Motor neuron (in vitro differentiated cells): ENCODE data around the gene CTAG1A. TPM values are rescaled to one million over a fixed set of nuclear protein-coding genes. Genes with fewer than 3 reads are reported as not detected.

Experiments used
- ATAC-seq, 8 experiments: fragments of 200-7000 bp; cut with Tn5 transposase; replicated peaks in 6 of 8; 2 replicates each; pipeline ENCODE4 v1.8.0; 2021; ENCODE audit warnings: mild to moderate bottlenecking in 8 of 8, moderate library complexity in 8 of 8
- H3K27ac ChIP-seq, 2 donors: fragments of 250-450 bp; sonication (Bioruptor Pico); 2 replicates each; pipeline ENCODE4 v1.9.0; 2021; ENCODE audit warnings: antibody characterized with exemption in 2 of 2, mild to moderate bottlenecking in 2 of 2, moderate library complexity in 1 of 2
- H3K4me1 ChIP-seq, 2 donors: fragments of 250-450 bp; sonication (Bioruptor Pico); replicated peaks in 1 of 2; 2 replicates each; pipeline ENCODE4 v1.6.1; 2021; ENCODE audit warnings: antibody characterized with exemption in 2 of 2, mild to moderate bottlenecking in 2 of 2, moderate library complexity in 1 of 2
- H3K4me3 ChIP-seq, 5 donors: fragments of 250-450 bp; sonication (Bioruptor Pico); 2 replicates each; pipeline ENCODE4 v1.9.0; 2021; ENCODE audit warnings: antibody characterized with exemption in 5 of 5, mild to moderate bottlenecking in 5 of 5, moderate library complexity in 4 of 5
- WGBS, 10 experiments: fragments of 450-650 bp; shearing (Covaris generic); methylation state at CpG; one replicate each; pipeline ENCODE4 v1.0.0; 2022; 5-methylcytosine and 5-hydroxymethylcytosine counted together
- in situ Hi-C, 9 experiments: fragments of 400-800 bp; cut with MboI; loops; one replicate each; pipeline ENCODE4 v1.15.0; 2021; ENCODE audit warnings: low sequenced_read_pairs in 9 of 9, low pct_unique_long_range_greater_than_20kb in 2 of 9; ENCODE audit not compliant: unreplicated experiment in 9 of 9
- total RNA-seq, 8 experiments: library from RNA; unstranded; fragments of 300-600 nt; gene quantifications; 2 replicates each; pipeline versions ENCODE4 v1.2.3 to v1.2.4, GENCODE V29; 2022

CTAG1A gene
- total RNA-seq, 8 experiments from 2014 or later: not detected

- no peak for ATAC-seq
- in situ Hi-C loops: no loop called here
- H3K4me1 ChIP-seq: no peaks in the 10 kb centered on the region
- H3K4me3 ChIP-seq: no peak overlapping the region
- H3K27ac ChIP-seq: no peak overlapping the region
- 30% methylated on average over 3 of the region's 4 CpGs; no CpG with 5 or more reads in 9 of the 10 experiments for WGBS, 10 experiments
Observed at GRCh38 chrX:154594491-154594890, 9.6 kb downstream of the CTAG1A start.

GRCh38 chrX:154595559-154596249 is 10.8 kb downstream of the CTAG1A start:
- no peak overlapping the region for H3K27ac ChIP-seq
- in situ Hi-C loops: no loop called here
- peak in 3 of 8 experiments; percentile 19 to 41 (median 33) for ATAC-seq
- no peaks in the 10 kb centered on the region for H3K4me1 ChIP-seq
- no peak overlapping the region for H3K4me3 ChIP-seq
- WGBS, 10 experiments: 0 to 80% (median 31%) methylated on average over 1 to 2 of the region's 2 CpGs; no CpG with 5 or more reads in 6 of the 10 experiments

DNA sequence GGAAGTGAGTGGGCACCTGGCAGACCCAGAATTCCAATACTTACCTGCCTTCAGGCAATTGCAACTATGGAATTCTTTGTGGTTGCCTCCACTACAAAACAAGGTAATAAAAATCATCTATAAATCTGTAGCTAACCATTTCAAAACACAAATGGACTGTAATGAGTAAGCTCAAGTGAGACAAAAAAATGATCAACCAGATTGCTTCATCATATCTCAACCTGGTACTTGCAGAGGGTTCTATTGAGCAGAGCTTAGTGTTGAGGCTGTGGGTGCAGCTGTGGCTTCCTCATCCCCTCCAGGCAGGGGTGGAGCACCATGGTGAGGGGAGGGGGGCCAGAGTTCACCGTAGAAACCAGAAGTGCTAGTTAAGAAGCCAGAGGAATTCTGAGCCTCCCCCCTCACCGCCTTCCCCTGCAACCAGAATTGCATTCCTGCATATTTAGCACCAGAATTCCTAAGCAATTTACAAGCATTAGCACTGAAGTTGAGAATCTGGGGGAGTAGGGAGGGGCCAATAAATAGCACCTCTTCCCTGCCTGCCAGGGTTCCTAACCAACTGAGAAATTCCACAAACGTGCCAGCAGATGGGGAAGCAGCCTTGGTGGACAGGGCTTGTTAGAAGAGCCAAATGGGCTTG is 11.5 kb downstream of the CTAG1A start:
- Histone ChIP-seq H3K4me1 (no peaks in the 10 kb centered on the region), H3K27ac (no peak overlapping the region), H3K4me3 (no peak overlapping the region)
- peak in 6 of 8 experiments; percentile 32 to 90 (median 69) for ATAC-seq
- in situ Hi-C loops: no loop called here
- 0% methylated on average over 1 of the region's 3 CpGs; no CpG with 5 or more reads in 8 of the 10 experiments for WGBS, 10 experiments

DNA sequence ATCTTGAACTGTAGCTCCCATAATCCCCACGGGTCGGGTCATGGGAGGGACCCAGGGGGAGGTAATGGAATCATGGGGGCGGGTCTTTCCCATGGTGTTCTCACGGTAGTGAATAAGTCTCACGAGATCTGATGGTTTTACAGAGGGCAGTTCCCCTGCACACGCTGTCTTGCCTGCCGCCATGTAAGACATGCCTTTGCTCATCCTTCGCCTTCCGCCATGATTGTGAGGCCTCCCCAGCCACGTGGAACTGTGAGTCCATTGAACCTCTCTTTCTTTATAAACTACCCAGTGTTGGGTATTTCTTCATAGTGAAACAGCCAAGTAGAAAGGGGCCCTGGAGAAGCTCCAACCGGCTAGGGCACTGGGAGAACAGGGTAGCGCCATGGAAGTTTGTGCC is 12.3 kb downstream of the CTAG1A start:
- 60 to 100% (median 78%) methylated on average over 2 to 3 of the region's 12 CpGs; no CpG with 5 or more reads in 7 of the 10 experiments for WGBS, 10 experiments
- ATAC-seq: no peak
- no peak overlapping the region for H3K27ac ChIP-seq
- H3K4me3 ChIP-seq: no peak overlapping the region
- no peaks in the 10 kb centered on the region for H3K4me1 ChIP-seq
- in situ Hi-C loops: no loop called here

GRCh38 chrX:154598656-154599055 is 13.7 kb downstream of the CTAG1A start:
- no peak overlapping the region for H3K4me3 ChIP-seq
- in situ Hi-C loops: no loop called here
- WGBS, 10 experiments: 80% methylated on average over 1 of the region's 8 CpGs; no CpG with 5 or more reads in 9 of the 10 experiments
- no peak for ATAC-seq
- no peaks in the 10 kb centered on the region for H3K4me1 ChIP-seq
- no peak overlapping the region for H3K27ac ChIP-seq

- in situ Hi-C loops: no loop called here
- WGBS, 10 experiments: 78 to 89% (median 80%) methylated on average over 1 to 14 of the region's 14 CpGs; no CpG with 5 or more reads in 7 of the 10 experiments
- Histone ChIP-seq H3K4me3 (no peak overlapping the region), H3K27ac (no peak overlapping the region), H3K4me1 (no peaks in the 10 kb centered on the region)
- no peak for ATAC-seq
Observed at GRCh38 chrX:154599531-154599930, 14.6 kb downstream of the CTAG1A start.

- WGBS, 10 experiments: 38 to 82% (median 80%) methylated on average over 1 to 3 of the region's 15 CpGs; no CpG with 5 or more reads in 7 of the 10 experiments
- no peak overlapping the region for H3K27ac ChIP-seq
- no peak overlapping the region for H3K4me3 ChIP-seq
- ATAC-seq: peak in 2 of 8 experiments; percentile 4 to 7
- in situ Hi-C loops: no loop called here
- H3K4me1 ChIP-seq: no peaks in the 10 kb centered on the region
Observed at GRCh38 chrX:154600759-154601374, 15.9 kb downstream of the CTAG1A start.

DNA sequence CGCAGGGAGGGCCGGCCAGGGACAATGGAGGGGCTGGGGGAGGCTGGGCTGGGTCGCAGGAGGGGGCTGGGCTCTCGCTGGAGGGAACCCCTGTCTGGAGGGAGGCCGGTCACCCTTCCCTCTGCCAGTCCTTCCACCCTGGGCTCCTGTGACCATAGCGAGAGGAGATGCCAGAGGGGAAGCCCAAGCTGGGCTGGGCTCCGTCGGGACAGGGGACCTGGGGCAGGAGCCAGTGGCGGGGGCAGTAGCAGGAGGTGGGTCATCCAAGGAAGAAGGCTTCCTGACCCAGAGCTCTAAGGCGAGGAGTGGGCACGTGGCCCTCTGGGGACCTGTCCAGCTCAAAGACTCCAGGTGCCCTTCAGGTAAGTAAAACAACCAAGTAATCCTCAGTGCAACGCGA is 17.3 kb downstream of the CTAG1A start:
- Histone ChIP-seq H3K4me3 (no peak overlapping the region), H3K4me1 (no peaks in the 10 kb centered on the region), H3K27ac (no peak overlapping the region)
- ATAC-seq: no peak
- WGBS, 10 experiments: 100% methylated on average over 2 of the region's 13 CpGs; no CpG with 5 or more reads in 9 of the 10 experiments
- in situ Hi-C loops: no loop called here

DNA sequence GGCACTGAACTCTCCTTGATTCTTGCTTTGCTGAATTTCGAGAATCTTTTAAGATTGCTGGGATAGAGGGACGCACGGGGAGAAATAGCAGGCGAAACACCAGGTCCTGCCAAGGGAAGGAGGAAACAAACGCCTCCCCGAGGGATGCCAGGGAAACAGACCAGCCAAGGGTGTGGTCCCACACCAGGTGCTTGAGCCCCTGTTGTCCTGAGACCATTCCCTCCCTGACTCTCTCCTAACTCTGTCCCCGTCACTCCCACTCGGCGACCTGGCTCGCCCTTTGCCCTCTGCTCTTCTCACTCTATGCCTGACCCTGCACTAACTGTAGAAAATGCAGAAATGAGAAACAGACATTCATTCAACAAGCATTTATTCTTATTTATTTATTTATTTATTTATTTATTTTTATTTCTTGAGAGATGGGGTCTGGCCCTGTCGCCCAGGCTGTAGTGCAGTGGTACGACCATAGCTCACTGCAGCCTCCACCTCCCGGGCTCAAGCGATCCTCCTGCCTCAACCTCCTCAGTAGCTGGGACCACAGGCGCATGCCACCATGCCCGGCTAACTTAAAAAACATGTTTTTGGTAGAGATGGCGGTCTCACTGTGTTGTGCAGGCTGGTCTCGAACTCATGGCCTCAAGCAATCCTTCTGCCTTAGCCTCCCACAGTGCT is 18.0 kb downstream of the CTAG1A start:
- Histone ChIP-seq H3K4me3 (no peak overlapping the region), H3K27ac (no peak overlapping the region), H3K4me1 (no peaks in the 10 kb centered on the region)
- ATAC-seq: no peak
- WGBS, 10 experiments: 53 to 98% (median 77%) methylated on average over 3 to 10 of the region's 18 CpGs; no CpG with 5 or more reads in 6 of the 10 experiments
- in situ Hi-C loops: no loop called here

- ATAC-seq: peak in 4 of 8 experiments; percentile 12 to 88 (median 55)
- Histone ChIP-seq H3K4me1 (no peaks in the 10 kb centered on the region), H3K27ac (no peak overlapping the region), H3K4me3 (no peak overlapping the region)
- in situ Hi-C loops: no loop called here
- WGBS, 10 experiments: 0 to 59% (median 42%) methylated on average over 1 to 4 of the region's 13 CpGs; no CpG with 5 or more reads in 6 of the 10 experiments
Observed at GRCh38 chrX:154603438-154604430, 18.8 kb downstream of the CTAG1A start.

GRCh38 chrX:154605566-154605965 is 20.6 kb downstream of the CTAG1A start:
- Histone ChIP-seq H3K4me3 (no peak overlapping the region), H3K27ac (no peak overlapping the region), H3K4me1 (no peaks in the 10 kb centered on the region)
- no peak for ATAC-seq
- 43 to 100% (median 80%) methylated on average over 1 to 4 of the region's 6 CpGs; no CpG with 5 or more reads in 7 of the 10 experiments for WGBS, 10 experiments
- in situ Hi-C loops: no loop called here

- WGBS, 10 experiments: 38 to 100% (median 65%) methylated on average over 2 to 6 of the region's 6 CpGs; no CpG with 5 or more reads in 7 of the 10 experiments
Observed at GRCh38 chrX:154607370-154607769, 22.4 kb downstream of the CTAG1A start.

More at GRCh38 chrX:154607370-154607769, 22.4 kb downstream of the CTAG1A start:
- Histone ChIP-seq H3K27ac (no peak overlapping the region), H3K4me1 (no peaks in the 10 kb centered on the region), H3K4me3 (no peak overlapping the region)
- in situ Hi-C loops: no loop called here
- ATAC-seq: no peak
